K562 (cell line): ENCODE data around the gene ZSWIM3. TPM values are rescaled to one million over a fixed set of nuclear protein-coding genes. Genes with fewer than 3 reads are reported as not detected.

Source experiments
- BRF1 ChIP-seq: IDR thresholded peaks from 3 replicates; pipeline ENCODE4 v1.6.1; 2011; ENCODE audit warnings: borderline replicate concordance, mild to moderate bottlenecking; ENCODE audit not compliant: insufficient read length; ENCODE audit errors: extremely low read depth
- C11orf30 ChIP-seq: fragments of 450-650 bp; IDR thresholded peaks from 2 replicates; pipeline ENCODE4 v1.6.1; 2016; ENCODE audit warnings: low read depth, mild to moderate bottlenecking
- CSDE1 ChIP-seq, 2 experiments: fragments of 450-650 bp; IDR thresholded peaks; 2 replicates each; pipeline ENCODE4 v1.6.1; 2016; ENCODE audit warnings: mild to moderate bottlenecking in 1 of 2
- DMBX1 ChIP-seq: fragments of 250-450 bp; sonication (Bioruptor Pico); IDR thresholded peaks from 2 replicates; pipeline ENCODE4 v1.8.0; 2022; ENCODE audit warnings: inconsistent platforms, mild to moderate bottlenecking, moderate library complexity, borderline replicate concordance
- DPF2 ChIP-seq: fragments of 450-650 bp; IDR thresholded peaks from 2 replicates; pipeline ENCODE4 v1.6.1; 2016
- EP300 ChIP-seq: IDR thresholded peaks from 2 replicates; pipeline ENCODE4 v1.6.1; 2012; ENCODE audit warnings: low read length, improper control_type of control experiment
- FOXJ2 ChIP-seq: fragments of 200-800 bp; sonication (Bioruptor generic); IDR thresholded peaks from 2 replicates; pipeline ENCODE4 v1.6.1; 2016; ENCODE audit warnings: missing genetic modification characterization, missing compliant biosample characterization
- FOXM1 ChIP-seq, 2 experiments: fragments of 450-650 bp in 1 of 2; sonication (generic) in 1 of 2; formaldehyde crosslinking in 1 of 2; IDR thresholded peaks; 2 replicates each; pipeline versions ENCODE4 v1.6.1 to v1.9.0; 2017 to 2022; ENCODE audit warnings: low read depth in 2 of 2, mild to moderate bottlenecking in 2 of 2, missing genetic modification reagents in 1 of 2, moderate library complexity in 1 of 2
- JUND ChIP-seq, 2 experiments: IDR thresholded peaks; 2 replicates in 1 of 2; 3 replicates in 1 of 2; pipeline ENCODE4 v1.6.1; 2011; ENCODE audit warnings: borderline replicate concordance in 2 of 2, low read depth in 2 of 2, low read length in 2 of 2, improper control_type of control experiment in 1 of 2, missing biosample characterization in 1 of 2, missing genetic modification characterization in 1 of 2, missing genetic modification reagents in 1 of 2
- L3MBTL2 ChIP-seq: fragments of 450-650 bp; IDR thresholded peaks from 2 replicates; pipeline ENCODE4 v1.6.1; 2016; ENCODE audit warnings: mild to moderate bottlenecking, moderate library complexity
- MECOM ChIP-seq: fragments of 250-450 bp; sonication (Bioruptor Pico); IDR thresholded peaks from 2 replicates; pipeline ENCODE4 v1.8.0; 2022; ENCODE audit warnings: inconsistent platforms
- MYC ChIP-seq, 2 experiments: fragments of 250-450 bp in 1 of 2; sonication (Bioruptor Pico) in 1 of 2; IDR thresholded peaks; 2 replicates each; pipeline versions ENCODE4 v1.5.1 to v1.6.1; 2012 to 2021; ENCODE audit warnings: low read depth in 2 of 2, borderline replicate concordance in 1 of 2, improper control_type of control experiment in 1 of 2, low read length in 1 of 2, mild to moderate bottlenecking in 1 of 2, moderate library complexity in 1 of 2
- NCOR1 ChIP-seq: fragments of 450-650 bp; IDR thresholded peaks from 2 replicates; pipeline ENCODE4 v1.6.1; 2016; ENCODE audit warnings: mild to moderate bottlenecking, moderate library complexity
- PHB2 ChIP-seq: fragments of 450-650 bp; IDR thresholded peaks from 2 replicates; pipeline ENCODE4 v1.6.1; 2017; ENCODE audit warnings: low read depth
- SMAD4 ChIP-seq: fragments of 250-450 bp; sonication (Bioruptor Pico); conservative IDR thresholded peaks from 2 replicates; pipeline ENCODE4 v1.8.0; 2021; ENCODE audit warnings: inconsistent platforms, mild to moderate bottlenecking, moderate library complexity
- SPI1 ChIP-seq: IDR thresholded peaks from 2 replicates; pipeline ENCODE4 v1.6.1; 2011; ENCODE audit warnings: low read depth, low read length, control low read depth, borderline replicate concordance
- ZFX ChIP-seq: sonication (generic); formaldehyde crosslinking; IDR thresholded peaks from 2 replicates; pipeline ENCODE4 v1.8.0; 2022; ENCODE audit warnings: mild to moderate bottlenecking, missing genetic modification reagents, moderate library complexity
- ZNF311 ChIP-seq: fragments of 250-450 bp; sonication (Bioruptor Pico); IDR thresholded peaks from 2 replicates; pipeline ENCODE4 v1.4.0; 2020; ENCODE audit warnings: mild to moderate bottlenecking, moderate library complexity
- ZNF316 ChIP-seq: fragments of 450-650 bp; IDR thresholded peaks from 2 replicates; pipeline ENCODE4 v1.6.1; 2016
- ZNF445 ChIP-seq: fragments of 250-450 bp; sonication (Bioruptor Pico); IDR thresholded peaks from 2 replicates; pipeline ENCODE4 v1.4.0; 2020; ENCODE audit warnings: low read depth, mild to moderate bottlenecking, moderate library complexity
- polyA plus RNA-seq, 8 experiments: library from polyadenylated mRNA; depleted of rRNA in 4 of 8; stranded (reverse) in 5 of 8; unstranded in 3 of 8; fragments of >200 nt; fragmentation: Nextera tagmentation in 2 of 8; fragmentation: Illumina TruSeq in 1 of 8; extraction: Ambion mirVana in 2 of 8; extraction: Trizol in 1 of 8; gene quantifications; 2 replicates each; pipeline versions ENCODE4 v1.2.1 to v1.2.3, GENCODE V29; 2011 to 2014; ENCODE audit warnings: inconsistent platforms in 1 of 8, missing spikeins in 1 of 8
- total RNA-seq, 7 experiments: library from RNA; depleted of rRNA in 6 of 7; stranded (reverse); fragments of >200 nt in 6 of 7; fragmentation: Illumina TruSeq in 2 of 7; extraction: Trizol in 2 of 7; gene quantifications; 2 replicates each; pipeline versions ENCODE4 v1.2.1 to v1.2.3, GENCODE V29; 2011 to 2021; ENCODE audit warnings: low replicate concordance in 1 of 7
- TF ChIP-seq, protein P1 (sequence below): sonication (generic); formaldehyde crosslinking; IDR thresholded peaks from 2 replicates; pipeline ENCODE4 v1.8.0; 2022; ENCODE audit warnings: missing genetic modification reagents, mild to moderate bottlenecking, borderline replicate concordance
- TF ChIP-seq, protein P2 (sequence below), 2 experiments: fragments of 450-650 bp; conservative IDR thresholded peaks; 2 replicates each; pipeline ENCODE4 v1.6.1; 2017; ENCODE audit warnings: mild to moderate bottlenecking in 2 of 2, moderate library complexity in 2 of 2
- TF ChIP-seq, protein P3 (sequence below): IDR thresholded peaks from 2 replicates; pipeline ENCODE4 v1.6.1; 2012; ENCODE audit warnings: low read depth, low read length, improper control_type of control experiment, borderline replicate concordance

ZSWIM3 gene
- total and polyA plus RNA-seq, 9 of the 15 experiments (the other 6 are each of a cell fraction or from before 2014, with no cell fraction given), result 1.7 to 4.3 (median 2.9) TPM

DNA sequence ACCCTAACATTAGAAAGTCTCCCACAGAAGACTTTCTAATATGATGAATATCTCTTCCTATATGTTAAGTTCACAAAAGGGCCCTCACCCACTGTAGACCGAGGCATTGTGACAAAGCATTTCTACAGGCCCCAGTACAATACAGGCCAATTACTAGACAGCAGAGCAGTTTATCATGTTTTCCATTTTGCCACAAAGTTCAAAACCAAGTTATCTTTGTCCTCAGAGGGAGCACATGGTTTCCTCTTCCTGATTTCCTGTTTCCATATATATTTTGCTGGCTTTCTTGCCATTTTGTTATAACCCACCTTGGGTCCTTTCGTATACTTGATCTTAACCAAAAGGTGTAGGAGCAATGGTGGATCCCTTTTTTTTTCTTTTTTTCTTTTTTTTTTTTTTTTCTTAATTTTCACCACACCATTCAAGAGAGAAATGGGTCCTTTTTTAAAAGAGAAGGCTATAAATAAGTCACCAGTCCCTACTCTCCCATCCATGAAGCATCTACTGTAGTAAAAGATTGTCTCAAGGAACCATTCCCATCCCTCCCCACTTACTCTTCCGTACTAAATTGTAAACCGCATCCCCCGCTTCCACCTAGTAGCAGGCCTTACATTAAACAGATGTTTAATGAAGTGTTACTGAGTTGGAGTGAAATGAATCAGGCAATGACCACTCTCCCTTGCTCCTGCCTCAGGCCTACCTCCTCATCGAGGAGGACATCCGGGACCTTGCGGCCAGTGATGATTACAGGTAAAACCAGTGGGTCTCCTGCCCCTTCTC, 47.0 kb upstream of the ZSWIM3 start (continued):
- TF ChIP-seq SPI1, result peak; percentile 62; the same call in 1 of the 2 replicates
- peak; percentile 73 for TF ChIP-seq MYC (IDR thresholded peaks at IDR 0.05; ENCODE audit: low read depth, low read length)
- no peak for TF ChIP-seq MYC (CRISPR knock-in tag; IDR thresholded peaks at IDR 0.05; ENCODE audit: borderline replicate concordance, low read depth)
- no peak for TF ChIP-seq FOXJ2
- TF ChIP-seq DPF2, result 0 out of 2 replicates have a peak, but pooled peaks have one; percentile 30
- TF ChIP-seq NCOR1, result peak; percentile 46; the same call in 1 of the 2 replicates
- TF ChIP-seq, protein P1, sequence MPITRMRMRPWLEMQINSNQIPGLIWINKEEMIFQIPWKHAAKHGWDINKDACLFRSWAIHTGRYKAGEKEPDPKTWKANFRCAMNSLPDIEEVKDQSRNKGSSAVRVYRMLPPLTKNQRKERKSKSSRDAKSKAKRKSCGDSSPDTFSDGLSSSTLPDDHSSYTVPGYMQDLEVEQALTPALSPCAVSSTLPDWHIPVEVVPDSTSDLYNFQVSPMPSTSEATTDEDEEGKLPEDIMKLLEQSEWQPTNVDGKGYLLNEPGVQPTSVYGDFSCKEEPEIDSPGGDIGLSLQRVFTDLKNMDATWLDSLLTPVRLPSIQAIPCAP, result no peak
- no peak for TF ChIP-seq MECOM (CRISPR knock-in tag)
- no peak for TF ChIP-seq ZNF445 (CRISPR knock-in tag)
- TF ChIP-seq C11orf30, result peak; percentile 54
- TF ChIP-seq CSDE1 (IDR thresholded peaks at IDR 0.05), result no peak
- peak; percentile 16; the same call in 1 of the 2 replicates for TF ChIP-seq ZNF316
- TF ChIP-seq DMBX1 (CRISPR knock-in tag), result peak; percentile 70; the same call in 1 of the 2 replicates
- TF ChIP-seq EP300, result peak; percentile 37; the same call in 1 of the 2 replicates
- peak; percentile 8; the same call in 1 of the 2 replicates for TF ChIP-seq PHB2
- TF ChIP-seq, protein P2, sequence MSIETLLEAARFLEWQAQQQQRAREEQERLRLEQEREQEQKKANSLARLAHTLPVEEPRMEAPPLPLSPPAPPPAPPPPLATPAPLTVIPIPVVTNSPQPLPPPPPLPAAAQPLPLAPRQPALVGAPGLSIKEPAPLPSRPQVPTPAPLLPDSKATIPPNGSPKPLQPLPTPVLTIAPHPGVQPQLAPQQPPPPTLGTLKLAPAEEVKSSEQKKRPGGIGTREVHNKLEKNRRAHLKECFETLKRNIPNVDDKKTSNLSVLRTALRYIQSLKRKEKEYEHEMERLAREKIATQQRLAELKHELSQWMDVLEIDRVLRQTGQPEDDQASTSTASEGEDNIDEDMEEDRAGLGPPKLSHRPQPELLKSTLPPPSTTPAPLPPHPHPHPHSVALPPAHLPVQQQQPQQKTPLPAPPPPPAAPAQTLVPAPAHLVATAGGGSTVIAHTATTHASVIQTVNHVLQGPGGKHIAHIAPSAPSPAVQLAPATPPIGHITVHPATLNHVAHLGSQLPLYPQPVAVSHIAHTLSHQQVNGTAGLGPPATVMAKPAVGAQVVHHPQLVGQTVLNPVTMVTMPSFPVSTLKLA (conservative IDR thresholded peaks at IDR 0.05), result peak in 1 of 2 experiments; percentile 39; a peak in 1 of 4 replicates
- TF ChIP-seq L3MBTL2, result peak; percentile 72; the same call in 1 of the 2 replicates
- TF ChIP-seq ZFX (CRISPR knock-in tag), result peak; percentile 59
- no peak for TF ChIP-seq SMAD4 (CRISPR knock-in tag)
- TF ChIP-seq JUND (IDR thresholded peaks at IDR 0.05; ENCODE audit: borderline replicate concordance, low read depth, low read length), result no peak
- peak; percentile 35; the same call in 1 of the 3 replicates for TF ChIP-seq JUND (tag; IDR thresholded peaks at IDR 0.05; ENCODE audit: borderline replicate concordance, low read depth, low read length)
- TF ChIP-seq BRF1, result no peak
- TF ChIP-seq FOXM1 (IDR thresholded peaks at IDR 0.05; ENCODE audit: low read depth), result no peak
- TF ChIP-seq FOXM1 (CRISPR knock-in tag; IDR thresholded peaks at IDR 0.05; ENCODE audit: low read depth), result no peak
- TF ChIP-seq, protein P3, sequence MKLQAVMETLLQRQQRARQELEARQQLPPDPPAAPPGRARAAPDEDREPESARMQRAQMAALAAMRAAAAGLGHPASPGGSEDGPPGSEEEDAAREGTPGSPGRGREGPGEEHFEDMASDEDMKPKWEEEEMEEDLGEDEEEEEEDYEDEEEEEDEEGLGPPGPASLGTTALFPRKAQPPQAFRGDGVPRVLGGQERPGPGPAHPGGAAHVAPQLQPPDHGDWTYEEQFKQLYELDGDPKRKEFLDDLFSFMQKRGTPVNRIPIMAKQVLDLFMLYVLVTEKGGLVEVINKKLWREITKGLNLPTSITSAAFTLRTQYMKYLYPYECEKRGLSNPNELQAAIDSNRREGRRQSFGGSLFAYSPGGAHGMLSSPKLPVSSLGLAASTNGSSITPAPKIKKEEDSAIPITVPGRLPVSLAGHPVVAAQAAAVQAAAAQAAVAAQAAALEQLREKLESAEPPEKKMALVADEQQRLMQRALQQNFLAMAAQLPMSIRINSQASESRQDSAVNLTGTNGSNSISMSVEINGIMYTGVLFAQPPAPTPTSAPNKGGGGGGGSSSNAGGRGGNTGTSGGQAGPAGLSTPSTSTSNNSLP, result no peak
- TF ChIP-seq ZNF311 (CRISPR knock-in tag), result 0 out of 2 replicates have a peak, but pooled peaks have one; percentile 18
